ENCODE results near the gene ACOT9. TPM values are rescaled to one million over a fixed set of nuclear protein-coding genes. Genes with fewer than 3 reads are reported as not detected.
"Not testable (repeated sequence)": the region's sequence is repeated elsewhere in the genome, so short reads cannot be mapped to it uniquely, and the experiment has no call there.

Gene ACOT9
- total RNA-seq, 2 donors from 2014 or later, result 45.3 to 53.5 TPM

DNA sequence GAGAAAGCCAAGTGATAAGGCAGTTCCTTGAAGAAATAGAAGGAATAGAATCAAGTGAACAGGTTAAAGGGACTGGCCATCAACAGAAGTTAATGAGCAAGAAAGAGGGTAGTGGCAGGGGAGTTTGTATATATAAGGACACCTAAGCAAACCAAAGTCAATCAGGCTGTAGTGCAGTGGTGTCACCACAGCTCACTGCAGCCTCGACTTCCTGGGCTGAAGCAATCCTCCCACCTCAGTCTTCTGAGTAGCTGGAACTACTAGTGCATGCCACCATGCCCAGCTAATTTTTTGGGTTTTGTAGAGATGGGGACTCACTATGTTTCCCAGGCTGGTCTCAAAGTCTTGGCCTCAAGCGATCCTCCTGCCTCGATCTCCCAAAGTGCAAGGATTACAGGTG, 15.9 kb downstream of the ACOT9 start:
- intact Hi-C loops (cut with DNase I), result no loop called here
- DNase-seq (ENCODE audit: low spot score), result peak; percentile 17

DNA sequence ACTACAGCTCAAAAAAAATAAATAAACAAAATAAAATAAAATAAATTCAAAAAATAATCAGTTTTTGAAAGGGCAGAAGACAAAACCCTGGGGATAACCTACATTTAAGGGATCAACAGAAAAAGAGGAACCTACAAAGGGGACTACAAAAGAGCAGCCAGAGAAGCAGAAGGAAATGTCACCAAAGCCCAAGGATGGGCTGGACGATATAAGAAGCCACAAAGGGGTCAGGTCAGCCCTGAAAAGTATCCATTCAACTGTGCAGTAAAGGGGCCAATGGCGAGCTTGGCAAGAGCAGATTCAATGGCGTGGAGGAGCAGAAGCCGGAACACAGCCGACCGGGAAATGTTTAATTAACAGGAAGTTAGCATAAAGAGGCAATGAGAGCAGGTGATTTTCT, 16.9 kb downstream of the ACOT9 start:
- intact Hi-C loops (cut with DNase I), result no loop called here
- peak; percentile 36 for DNase-seq (ENCODE audit: low spot score)

DNA sequence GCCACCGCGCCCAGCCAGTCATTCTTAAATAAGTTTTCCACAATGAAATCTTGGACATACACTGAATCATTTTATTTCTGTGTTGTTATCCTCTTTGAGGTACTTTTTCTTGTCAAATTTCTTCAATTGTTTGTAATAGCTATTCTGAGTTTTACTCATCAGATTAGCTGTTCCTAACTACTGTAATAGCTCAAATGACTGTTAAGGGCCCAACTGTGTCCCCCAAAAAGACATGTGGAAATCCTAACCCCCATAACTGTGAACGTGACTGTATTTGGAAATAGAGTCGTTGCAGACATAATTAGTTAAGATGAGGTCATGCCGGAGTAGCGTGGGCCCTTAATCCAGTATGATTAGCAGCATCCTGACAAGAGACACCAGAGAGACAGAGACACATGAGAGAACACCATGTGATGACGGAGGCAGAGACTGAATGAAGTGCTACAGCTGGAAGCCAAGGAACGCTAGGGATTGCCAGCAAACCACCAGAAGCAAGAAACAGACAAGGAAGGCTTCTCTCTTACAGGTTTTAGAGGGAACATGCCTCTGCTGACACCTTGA, 22.9 kb downstream of the ACOT9 start:
- intact Hi-C loops (cut with DNase I), result no loop called here
- DNase-seq (ENCODE audit: low spot score), result no peak

DNA sequence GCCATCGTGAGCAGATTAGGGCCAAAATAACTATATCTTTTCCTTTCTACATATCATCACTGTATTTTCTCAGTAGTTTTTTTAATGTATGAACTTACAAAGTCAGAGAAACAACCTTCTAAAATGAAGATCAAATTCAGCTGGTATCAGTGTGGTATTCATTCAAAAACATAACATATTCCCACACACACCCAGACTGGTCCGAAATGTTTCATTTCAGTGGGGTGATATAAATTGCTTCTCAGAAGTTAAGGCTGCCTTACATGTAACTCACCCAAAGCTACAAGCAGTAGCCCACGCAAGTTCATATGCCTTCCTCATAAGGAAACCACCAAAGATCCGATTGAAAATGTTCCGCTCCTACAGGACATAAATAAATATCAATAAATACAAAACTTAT, 37.8 kb downstream of the ACOT9 start:
- no peak for DNase-seq (ENCODE audit: low spot score)

DNA sequence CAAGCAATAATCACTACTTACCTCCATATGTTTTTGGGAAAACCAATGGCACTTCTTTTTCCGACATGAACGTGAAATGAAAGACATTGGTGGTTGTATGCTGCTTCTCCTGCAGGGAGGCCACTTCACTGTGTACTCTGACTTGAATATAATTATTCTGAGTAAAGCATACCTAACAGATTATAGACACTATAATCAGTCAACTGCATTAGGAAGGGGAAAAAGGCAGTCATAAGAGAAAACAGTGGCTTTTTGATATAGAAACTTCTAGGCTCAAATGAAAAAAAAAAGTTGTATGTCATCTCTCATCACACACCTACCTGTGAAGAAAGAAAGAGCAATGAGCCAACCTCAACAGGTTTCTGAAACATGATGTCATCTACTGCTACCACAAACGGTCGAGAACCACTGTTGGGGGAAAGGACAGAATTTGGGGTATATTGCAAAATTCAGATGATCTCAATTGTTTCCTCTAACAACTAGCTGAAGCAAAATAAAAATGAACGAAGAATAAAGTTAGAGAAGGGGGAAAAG, 38.3 kb downstream of the ACOT9 start:
- DNase-seq (ENCODE audit: low spot score), result no peak
- intact Hi-C loops (cut with DNase I), result no loop called here

More for the DNA sequence above, 37.8 kb downstream of the ACOT9 start:
- intact Hi-C loops (cut with DNase I), result no loop called here

DNA sequence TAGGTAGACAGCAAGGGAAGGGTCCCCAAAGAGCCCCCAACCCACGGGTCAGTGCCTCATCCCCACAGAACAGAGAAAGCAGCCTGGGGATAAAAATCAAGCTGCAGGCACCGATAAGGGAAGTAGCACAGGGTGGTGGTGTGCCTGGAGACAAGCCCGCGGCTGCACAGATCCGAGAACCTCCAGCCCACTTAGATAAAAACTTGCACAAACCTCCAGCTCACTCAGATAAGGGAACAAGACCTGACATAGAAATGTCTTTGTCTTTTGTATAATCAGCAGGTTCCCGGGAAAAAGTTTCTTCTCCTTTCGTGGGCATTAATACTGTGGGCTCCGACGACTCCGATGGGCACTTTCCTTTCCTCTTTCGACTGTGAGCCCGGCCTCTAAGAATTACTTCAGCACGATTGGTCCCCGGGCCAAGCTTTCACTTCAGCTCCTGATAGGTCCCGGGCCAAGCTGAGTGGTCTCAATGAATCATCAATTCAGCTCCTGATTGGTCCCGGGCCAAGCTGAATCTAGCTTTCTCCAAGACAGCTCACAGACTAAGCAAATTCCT, 43.4 kb downstream of the ACOT9 start:
- intact Hi-C loops (cut with DNase I), result loop anchor here (5.0 to 10.0 kb wide), 2 partner anchors 203 to 205 kb away; partner anchors contain the start of genes APOO (in 1 of the 2) and CXorf58 (in 1 of the 2)
- no peak for DNase-seq (ENCODE audit: low spot score)

DNA sequence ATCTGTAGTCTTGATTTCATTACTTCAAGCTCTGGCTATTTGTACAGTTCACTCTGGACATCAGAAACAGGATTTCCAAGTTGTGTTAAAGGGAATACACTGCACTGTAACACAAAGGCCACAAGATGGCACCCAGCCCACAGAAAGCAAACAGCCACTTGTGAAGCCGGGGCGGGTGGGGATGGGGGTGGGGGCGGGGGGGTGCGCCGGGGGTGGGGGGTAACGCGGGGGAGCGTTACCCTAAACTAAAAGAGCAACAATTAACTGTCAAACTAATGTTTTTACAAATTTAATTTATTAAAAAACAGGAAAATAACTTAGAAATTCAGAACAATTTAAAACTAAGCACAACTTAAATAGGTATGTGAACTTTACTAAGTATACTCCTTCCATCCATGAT, 48.5 kb downstream of the ACOT9 start:
- intact Hi-C loops (cut with DNase I), result loop anchor here (5.0 to 10.0 kb wide), 2 partner anchors 208 to 210 kb away; partner anchors contain the start of genes APOO (in 1 of the 2) and CXorf58 (in 1 of the 2)
- no peak for DNase-seq (ENCODE audit: low spot score)

DNA sequence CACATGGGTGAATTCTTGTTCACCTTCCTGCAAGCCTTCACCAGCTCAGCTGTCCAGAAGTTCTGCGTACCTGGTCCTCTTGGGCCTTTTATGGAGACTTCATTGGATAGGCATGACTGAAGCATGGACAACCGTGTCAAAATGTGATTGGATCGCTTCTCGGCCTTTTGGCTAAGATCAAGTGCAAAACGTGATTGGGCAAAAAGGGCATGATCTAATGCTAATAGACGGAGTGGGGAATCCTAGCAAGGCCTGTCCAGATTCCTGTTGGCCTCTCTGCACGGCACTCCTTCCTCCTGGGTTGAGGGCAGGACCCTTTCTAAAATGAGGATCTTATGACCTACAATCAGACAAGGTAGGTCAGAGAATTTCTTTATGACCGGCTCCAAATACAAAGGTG, 50.9 kb downstream of the ACOT9 start:
- DNase-seq (ENCODE audit: low spot score), result no peak
- intact Hi-C loops (cut with DNase I), result loop anchor here in 1 of 2 donors (10.0 kb wide), 1 partner anchor 213 kb away; the partner anchor contains the start of genes APOO and CXorf58

DNA sequence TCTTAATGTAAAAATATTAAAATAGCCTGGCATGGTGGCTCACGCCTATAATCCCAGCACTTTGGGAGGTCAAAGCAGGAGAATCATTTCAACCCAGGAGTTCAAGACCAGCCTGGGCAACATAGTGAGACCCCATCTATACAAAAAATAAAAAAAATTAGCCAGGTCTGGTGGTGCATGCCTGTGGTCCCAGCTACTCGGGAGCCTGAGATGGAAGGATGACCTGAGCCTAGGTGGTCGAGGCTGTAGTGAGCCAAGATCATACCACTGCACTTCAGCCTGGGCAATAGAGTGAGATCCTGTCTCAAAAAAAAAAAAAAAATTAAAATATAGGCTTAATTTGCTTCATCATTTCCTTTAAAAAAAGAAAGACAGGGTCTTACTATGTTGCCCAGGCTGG, 66.6 kb downstream of the ACOT9 start:
- intact Hi-C loops (cut with DNase I); DNase-seq (ENCODE audit: low spot score): not testable (repeated sequence)

DNA sequence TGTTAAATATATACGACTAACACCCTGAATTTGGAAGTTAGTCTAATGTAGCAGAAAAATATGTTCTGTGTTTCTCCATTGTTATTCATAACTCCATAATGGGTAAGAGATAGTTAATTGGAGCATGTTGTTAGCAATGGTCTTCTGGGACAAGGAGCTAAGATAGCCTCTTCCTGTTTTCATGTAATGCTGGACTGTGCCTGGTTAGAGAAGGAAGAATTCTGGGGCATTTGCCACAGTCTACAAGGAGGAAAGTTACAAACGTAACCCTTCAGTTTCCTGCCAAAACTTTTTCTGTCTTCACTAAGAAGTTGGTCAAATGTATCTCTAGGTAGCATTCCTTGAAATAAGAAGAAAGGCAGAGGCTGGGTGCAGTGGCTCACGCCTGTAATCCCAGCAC, 70.0 kb downstream of the ACOT9 start:
- no peak for DNase-seq (ENCODE audit: low spot score)
- intact Hi-C loops (cut with DNase I), result no loop called here

DNA sequence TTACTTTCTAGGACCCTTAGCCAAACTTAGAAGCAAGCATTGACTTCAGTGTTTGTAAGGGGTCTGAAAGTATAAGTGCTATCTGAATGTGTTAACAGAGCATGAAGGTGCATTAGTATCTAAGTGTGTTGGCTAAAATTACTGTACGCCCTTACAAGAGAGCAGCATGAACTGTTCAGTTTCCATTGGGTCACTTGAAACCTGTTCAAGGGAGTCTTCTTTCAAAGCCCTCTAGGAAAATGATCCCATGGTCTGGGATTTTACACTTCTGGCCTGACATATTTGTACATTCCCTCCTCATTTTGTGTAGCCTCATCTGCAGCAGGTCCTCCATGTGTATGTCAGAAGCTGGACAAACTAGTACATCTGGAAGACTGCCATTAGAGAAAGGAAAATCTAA, 72.5 kb downstream of the ACOT9 start:
- intact Hi-C loops (cut with DNase I), result no loop called here
- DNase-seq (ENCODE audit: low spot score), result no peak

DNA sequence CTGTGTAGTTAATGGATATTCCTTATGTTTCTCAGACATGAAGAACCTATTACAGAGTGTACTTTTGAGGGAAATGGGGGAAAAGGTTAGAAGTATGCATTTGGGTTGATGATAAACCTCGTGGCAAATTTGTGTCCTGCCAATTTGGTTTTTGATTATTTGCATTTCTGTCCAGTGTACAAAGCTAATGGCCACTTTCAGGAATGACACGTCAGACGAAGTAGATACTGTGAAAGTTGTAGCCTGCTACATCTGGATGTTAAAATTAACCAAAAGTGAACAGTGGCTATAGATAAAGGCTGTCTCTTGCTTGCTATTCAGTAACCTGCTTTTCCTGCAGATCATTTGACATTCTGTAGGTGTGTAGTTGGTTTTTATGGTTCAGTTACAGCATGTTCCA, 74.7 kb downstream of the ACOT9 start:
- DNase-seq (ENCODE audit: low spot score), result no peak
- intact Hi-C loops (cut with DNase I), result no loop called here

DNA sequence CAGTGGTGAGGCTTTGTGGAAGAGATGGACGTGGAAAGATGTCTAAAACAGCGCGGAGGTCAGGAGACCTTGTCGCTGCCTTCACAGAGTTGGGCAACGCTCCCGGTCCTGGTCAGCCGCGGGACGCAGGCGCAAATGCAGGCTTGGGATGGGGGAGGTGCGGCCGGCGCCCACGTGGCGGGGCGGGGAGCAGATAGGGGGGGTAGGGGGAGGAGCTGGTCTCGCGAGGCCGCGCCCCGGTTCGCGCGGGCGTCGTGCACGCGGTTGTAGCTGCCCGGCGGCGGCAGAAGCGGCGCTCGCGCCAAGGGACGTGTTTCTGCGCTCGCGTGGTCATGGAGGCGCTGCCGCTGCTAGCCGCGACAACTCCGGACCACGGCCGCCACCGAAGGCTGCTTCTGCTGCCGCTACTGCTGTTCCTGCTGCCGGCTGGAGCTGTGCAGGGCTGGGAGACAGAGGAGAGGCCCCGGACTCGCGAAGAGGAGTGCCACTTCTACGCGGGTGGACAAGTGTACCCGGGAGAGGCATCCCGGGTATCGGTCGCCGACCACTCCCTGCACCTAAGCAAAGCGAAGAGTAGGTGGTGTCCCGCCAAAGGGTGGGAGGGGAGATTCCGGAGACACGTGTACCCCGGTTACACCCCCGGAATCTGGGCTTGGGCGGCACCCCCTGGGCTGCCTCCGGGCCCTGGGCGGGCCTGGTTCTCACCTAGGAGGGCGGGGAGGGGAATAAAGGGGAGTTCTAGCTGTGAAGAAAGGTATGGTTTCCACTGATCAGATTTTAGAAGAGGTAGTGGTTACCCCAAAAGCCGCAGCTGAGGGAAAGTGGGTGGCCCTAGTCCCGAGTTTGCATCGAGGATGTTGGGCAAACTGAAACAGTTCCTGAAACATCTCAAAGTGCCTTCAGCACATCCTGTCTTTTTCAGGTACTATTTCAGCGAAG, 75.6 kb downstream of the ACOT9 start, which contains the start of gene PRDX4:
TSS of gene PRDX4 (plus strand) at position 255 of the 939 bp plus-strand sequence. CDS start at position 333, 78 bp downstream.
- peak; percentile 96 for DNase-seq (ENCODE audit: low spot score)
- intact Hi-C loops (cut with DNase I), result no loop called here

DNA sequence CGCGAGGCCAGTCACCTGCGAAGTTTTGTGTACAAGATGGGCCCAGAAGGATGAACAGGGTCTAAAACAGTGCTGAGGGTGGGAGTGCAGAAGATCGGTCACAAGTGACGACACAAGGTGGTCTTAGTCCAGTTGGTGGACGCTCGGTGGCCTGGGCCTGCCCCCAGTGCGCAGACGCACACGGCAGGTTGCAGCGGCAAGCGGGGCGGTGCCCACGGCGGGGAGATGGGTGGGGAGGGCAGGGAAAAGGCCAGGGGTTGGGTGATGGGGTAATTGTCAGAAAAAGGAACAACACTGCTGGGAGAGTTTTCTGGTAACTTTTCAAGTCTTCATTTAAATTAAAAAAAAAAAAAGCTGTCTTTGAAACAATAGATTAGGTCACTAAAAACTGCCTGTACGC, 76.8 kb downstream of the ACOT9 start:
- no peak for DNase-seq (ENCODE audit: low spot score)
- intact Hi-C loops (cut with DNase I), result no loop called here

DNA sequence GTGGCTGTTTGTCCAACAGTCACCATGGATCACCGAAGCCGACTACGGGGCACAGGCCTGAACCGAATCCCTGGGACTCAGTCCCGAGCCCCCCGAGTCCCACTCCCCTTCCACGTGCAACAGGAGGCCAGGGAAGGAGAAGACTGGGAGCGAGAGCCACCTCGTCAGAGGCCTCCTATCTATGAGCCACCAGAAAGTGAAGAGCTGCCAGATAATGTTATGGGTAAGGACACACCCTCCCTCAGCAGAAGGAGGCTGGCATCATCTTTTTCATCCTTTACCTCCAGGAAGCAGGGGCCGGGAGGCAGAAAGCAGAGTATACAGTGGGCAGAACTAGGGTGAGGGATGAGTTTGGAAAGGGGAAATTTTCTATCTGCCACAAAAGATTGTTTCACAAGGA, 78.6 kb downstream of the ACOT9 start:
- DNase-seq (ENCODE audit: low spot score), result no peak
- intact Hi-C loops (cut with DNase I), result no loop called here

DNA sequence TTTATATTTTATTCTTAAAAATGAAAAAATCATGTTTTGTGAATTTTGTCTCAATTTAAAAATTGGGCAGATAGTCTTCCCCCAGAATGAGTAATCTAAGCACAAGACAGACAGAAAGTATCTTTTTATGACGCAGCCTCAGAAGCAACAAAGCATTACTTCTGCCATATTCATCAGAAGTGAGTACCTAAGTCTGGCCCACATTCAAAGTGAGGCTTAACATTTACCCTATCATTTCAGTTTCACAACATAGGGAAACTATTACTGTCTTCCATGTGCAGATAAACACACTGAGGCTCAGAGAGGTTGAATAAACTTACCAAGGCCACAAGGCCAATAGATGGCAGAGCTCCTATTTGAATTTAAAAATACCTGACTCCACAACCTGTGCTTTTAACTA, 80.2 kb downstream of the ACOT9 start:
- intact Hi-C loops (cut with DNase I), result no loop called here
- no peak for DNase-seq (ENCODE audit: low spot score)

DNA sequence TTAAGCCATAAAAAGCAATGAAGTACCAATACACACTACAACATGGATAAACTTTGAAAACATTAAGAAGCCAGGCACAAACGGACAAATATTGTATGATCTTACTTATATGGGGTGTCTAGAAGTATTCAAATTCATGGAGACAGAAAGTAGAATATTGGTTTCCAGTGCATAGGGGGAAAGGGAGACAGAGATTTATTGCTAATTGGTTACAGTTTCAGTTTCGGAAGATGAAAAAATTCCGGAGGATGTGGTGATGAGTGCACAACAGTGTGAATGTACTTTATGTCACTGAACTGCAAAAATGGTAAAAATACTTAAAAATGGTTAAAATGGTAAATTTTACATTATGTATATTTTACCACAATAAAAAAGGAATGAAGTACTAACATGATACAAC, 80.9 kb downstream of the ACOT9 start:
- no peak for DNase-seq (ENCODE audit: low spot score)
- intact Hi-C loops (cut with DNase I), result no loop called here

DNA sequence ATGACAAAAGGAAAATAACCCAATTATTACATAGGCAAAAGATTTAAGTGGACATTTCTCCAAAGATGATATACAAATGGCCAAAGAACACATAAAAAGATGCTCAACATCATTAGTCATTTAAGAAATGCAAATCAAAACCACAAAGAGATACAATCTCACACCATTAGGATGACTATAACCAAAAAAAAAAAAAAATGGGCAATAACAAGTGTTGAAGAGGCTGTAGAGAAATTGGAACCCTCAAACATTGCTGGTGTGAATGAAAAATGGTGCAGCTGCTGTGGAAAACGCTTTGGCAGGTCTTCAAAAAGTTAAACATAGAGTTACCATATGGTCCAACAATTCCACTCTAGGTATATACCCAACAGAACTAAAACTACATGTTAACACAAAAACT, 81.4 kb downstream of the ACOT9 start:
- no peak for DNase-seq (ENCODE audit: low spot score)
- intact Hi-C loops (cut with DNase I), result no loop called here

DNA sequence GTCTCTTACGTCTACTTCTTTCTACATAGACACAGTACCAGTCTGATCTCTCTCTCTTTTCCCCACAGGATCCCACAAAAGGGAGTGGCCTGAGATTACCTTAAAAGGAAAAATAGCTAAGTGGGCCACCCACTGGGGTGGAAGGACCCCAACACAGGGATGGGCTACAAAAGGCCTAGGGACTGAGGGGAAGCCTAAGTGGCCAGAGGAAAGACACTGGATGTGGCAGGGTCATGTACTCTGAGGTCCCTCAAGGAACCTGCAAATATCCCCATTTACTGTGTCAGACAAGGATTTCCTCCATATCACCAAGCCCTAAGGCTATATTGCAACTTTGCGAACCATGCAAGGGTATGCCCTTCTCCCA, 82.3 kb downstream of the ACOT9 start:
- intact Hi-C loops (cut with DNase I), result no loop called here
- no peak for DNase-seq (ENCODE audit: low spot score)

Data from posterior vena cava (tissue), 2 donors.